HepG2 (cell line): ENCODE data around the gene CCDC88C. TPM values are rescaled to one million over a fixed set of nuclear protein-coding genes. Genes with fewer than 3 reads are reported as not detected.

Source experiments
- ATAC-seq: fragments of 200-7000 bp; cut with Tn5 transposase; 3 replicates; pipeline ENCODE4 v1.9.1; 2020; ENCODE audit warnings: mild to moderate bottlenecking, moderate library complexity
- BruUV-seq: library from RNA; stranded (reverse); fragments of 400-500 nt; replicated peaks from 2 replicates; lab custom pipeline; 2021; lab: Mats Ljungman, UMichigan
- CTCF ChIA-PET: fragments of 300-600 bp; formaldehyde crosslinking; extraction: SDS; loops from one replicate; lab custom pipeline; 2021; ENCODE audit warnings: low total read pairs, inconsistent platforms, low intra/inter-chr PET ratio; lab: Yijun Ruan, JAX
- POLR2A ChIA-PET: fragments of 350-600 bp; sonication (Branson Sonifier 250); formaldehyde crosslinking; loops from one replicate; lab custom pipeline; 2020; ENCODE audit warnings: antibody characterized with exemption, inconsistent platforms; lab: Yijun Ruan, JAX
- DNase-seq: peaks from one replicate; pipeline ENCODE4 v3.0.0-alpha.2; 2015; ENCODE audit warnings: low spot score
- FAIRE-seq: peaks from 3 replicates; lab custom pipeline; 2011; peaks lifted over from hg19 to GRCh38; lab: Jason Lieb, UNC
- H2AFZ ChIP-seq: one replicate; pipeline ENCODE4 v1.6.1; 2011; ENCODE audit warnings: low read length, inconsistent platforms
- H3K27ac ChIP-seq: fragments of 300-600 bp; 3 replicates; pipeline ENCODE4 v1.8.0; 2011; ENCODE audit warnings: mixed run types, mild to moderate bottlenecking, mixed read lengths, low read length, inconsistent platforms; ENCODE audit not compliant: insufficient read depth; ENCODE audit errors: extremely low read length
- H3K27me3 ChIP-seq, 2 experiments: fragments of 200-600 bp in 1 of 2; 2 replicates in 1 of 2; 3 replicates in 1 of 2; pipeline versions ENCODE4 v1.6.0 to v1.8.0; 2011; ENCODE audit warnings: low read length in 2 of 2, mild to moderate bottlenecking in 2 of 2, moderate library complexity in 2 of 2, inconsistent platforms in 1 of 2; ENCODE audit not compliant: insufficient read depth in 2 of 2, control insufficient read depth in 1 of 2
- H3K36me3 ChIP-seq, 2 experiments: fragments of 200-600 bp in 1 of 2; replicated peaks in 1 of 2; 2 replicates in 1 of 2; 3 replicates in 1 of 2; pipeline versions ENCODE4 v1.5.1 to v1.8.0; 2011; ENCODE audit warnings: low read length in 2 of 2, inconsistent platforms in 1 of 2; ENCODE audit not compliant: insufficient read depth in 2 of 2, control insufficient read depth in 1 of 2
- H3K4me1 ChIP-seq: 2 replicates; pipeline ENCODE4 v1.5.1; 2012; ENCODE audit warnings: low read length, inconsistent platforms; ENCODE audit not compliant: insufficient read depth
- H3K4me2 ChIP-seq: 2 replicates; pipeline ENCODE4 v1.6.0; 2011; ENCODE audit warnings: low read depth, low read length, inconsistent platforms
- H3K4me3 ChIP-seq, 3 experiments: fragments of 200-600 bp in 1 of 3; sonication (generic), shearing (Covaris generic) in 1 of 3; replicated peaks in 1 of 3; 2 replicates each; pipeline ENCODE4 v1.5.1; 2011 to 2016; ENCODE audit warnings: low read length in 3 of 3, inconsistent platforms in 2 of 3, low read depth in 2 of 3, mild to moderate bottlenecking in 2 of 3, control low read depth in 1 of 3, mixed read lengths in 1 of 3; ENCODE audit not compliant: insufficient read depth in 1 of 3
- H3K79me2 ChIP-seq: one replicate; pipeline ENCODE4 v1.6.1; 2011; ENCODE audit warnings: low read length, inconsistent platforms; ENCODE audit not compliant: insufficient read depth
- H3K9ac ChIP-seq: 2 replicates; pipeline ENCODE4 v1.6.0; 2011; ENCODE audit warnings: mild to moderate bottlenecking, low read depth, low read length, inconsistent platforms; ENCODE audit not compliant: insufficient read depth
- H3K9me3 ChIP-seq: 2 replicates; pipeline ENCODE4 v1.5.1; 2012; ENCODE audit warnings: mild to moderate bottlenecking, low read length
- H4K20me1 ChIP-seq: 2 replicates; pipeline ENCODE4 v1.6.0; 2011; ENCODE audit warnings: inconsistent platforms, mild to moderate bottlenecking, low read length, moderate library complexity; ENCODE audit not compliant: insufficient read depth
- CHCHD3 ChIP-seq: sonication (generic); formaldehyde crosslinking; IDR thresholded peaks from 2 replicates; pipeline ENCODE4 v1.8.0; 2022; ENCODE audit warnings: mild to moderate bottlenecking, missing genetic modification reagents, moderate library complexity
- FOXA1 ChIP-seq, 2 experiments: fragments of 450-650 bp in 1 of 2; sonication (generic) in 1 of 2; formaldehyde crosslinking in 1 of 2; IDR thresholded peaks; 2 replicates each; pipeline versions ENCODE4 v1.4.0 to v1.6.1; 2016 to 2020; ENCODE audit warnings: missing genetic modification reagents in 1 of 2
- HOXA7 ChIP-seq: sonication (generic); formaldehyde crosslinking; IDR thresholded peaks from 2 replicates; pipeline ENCODE4 v1.8.1; 2022; ENCODE audit warnings: mild to moderate bottlenecking, missing genetic modification reagents, moderate library complexity
- MYPOP ChIP-seq: sonication (generic); formaldehyde crosslinking; IDR thresholded peaks from 2 replicates; pipeline ENCODE4 v1.8.1; 2023; ENCODE audit warnings: mild to moderate bottlenecking, moderate library complexity, missing genetic modification reagents
- NCOR1 ChIP-seq: fragments of 200-600 bp; sonication (generic); IDR thresholded peaks from 2 replicates; pipeline ENCODE4 v1.7.0; 2017; ENCODE audit warnings: antibody characterized with exemption, low read length, borderline replicate concordance
- ONECUT2 ChIP-seq: sonication (generic); formaldehyde crosslinking; IDR thresholded peaks from 2 replicates; pipeline ENCODE4 v1.4.0; 2020; ENCODE audit warnings: missing genetic modification reagents
- PHF8 ChIP-seq: sonication (generic); formaldehyde crosslinking; IDR thresholded peaks from 2 replicates; pipeline ENCODE4 v1.5.0; 2020; ENCODE audit warnings: missing genetic modification reagents
- POLR2G ChIP-seq: fragments of 200-400 bp; formaldehyde crosslinking; IDR thresholded peaks from 2 replicates; pipeline ENCODE4 v1.6.1; 2018; ENCODE audit warnings: mild to moderate bottlenecking, low read depth, low read length, moderate library complexity
- PRPF4 ChIP-seq: fragments of 200-400 bp; formaldehyde crosslinking; IDR thresholded peaks from 2 replicates; pipeline ENCODE4 v1.6.1; 2016; ENCODE audit warnings: low read length, low read depth; ENCODE audit not compliant: poor library complexity, severe bottlenecking
- SALL1 ChIP-seq: sonication (generic); formaldehyde crosslinking; IDR thresholded peaks from 2 replicates; pipeline ENCODE4 v1.8.0; 2022; ENCODE audit warnings: mild to moderate bottlenecking, missing genetic modification reagents
- SMC3 ChIP-seq: IDR thresholded peaks from 2 replicates; pipeline ENCODE4 v1.6.1; 2011; ENCODE audit warnings: low read length, improper control_type of control experiment
- ZBTB7A ChIP-seq: sonication (generic); formaldehyde crosslinking; IDR thresholded peaks from 2 replicates; pipeline ENCODE4 v1.8.0; 2022; ENCODE audit warnings: mild to moderate bottlenecking, missing genetic modification reagents
- ZGPAT ChIP-seq: IDR thresholded peaks from 2 replicates; pipeline ENCODE4 v1.6.1; 2016; ENCODE audit warnings: mild to moderate bottlenecking
- ZNF264 ChIP-seq: sonication (generic); formaldehyde crosslinking; IDR thresholded peaks from 2 replicates; pipeline ENCODE4 v1.4.0; 2020; ENCODE audit warnings: missing genetic modification reagents
- ZNF335 ChIP-seq: sonication (generic); formaldehyde crosslinking; IDR thresholded peaks from 2 replicates; pipeline ENCODE4 v1.4.0; 2020; ENCODE audit warnings: missing genetic modification reagents
- ZNF430 ChIP-seq: sonication (generic); formaldehyde crosslinking; IDR thresholded peaks from 2 replicates; pipeline ENCODE4 v1.9.0; 2021; ENCODE audit warnings: mild to moderate bottlenecking, missing genetic modification reagents
- ZNF446 ChIP-seq: sonication (generic); formaldehyde crosslinking; IDR thresholded peaks from 2 replicates; pipeline ENCODE4 v1.5.0; 2020; ENCODE audit warnings: mild to moderate bottlenecking, missing genetic modification reagents
- ZNF564 ChIP-seq: sonication (generic); formaldehyde crosslinking; IDR thresholded peaks from 2 replicates; pipeline ENCODE4 v1.8.1; 2023; ENCODE audit warnings: mild to moderate bottlenecking, missing genetic modification reagents
- WGBS: methylation state at CpG from one replicate; pipeline ENCODE4 v1.1.6; 2017; ENCODE audit warnings: low lambda C conversion rate; 5-methylcytosine and 5-hydroxymethylcytosine counted together
- in situ Hi-C: cut with HindIII; loops from 2 replicates; pipeline ENCODE4 v1.10.0; 2017; ENCODE audit warnings: low pct_unique_long_range_greater_than_20kb; ENCODE audit not compliant: extremely low pct_ligation_motif_present
- intact Hi-C: fragments of 100-400 bp; cut with micrococcal nuclease; formaldehyde crosslinking; loops from one replicate; pipeline ENCODE4 v1.10.0; 2022; ENCODE audit not compliant: unreplicated experiment
- polyA plus RNA-seq, 8 experiments: library from polyadenylated mRNA; depleted of rRNA in 3 of 8; stranded (reverse) in 7 of 8; unstranded in 1 of 8; fragments of >200 nt; fragmentation: Illumina TruSeq in 4 of 8; extraction: Trizol in 4 of 8; gene quantifications; 2 replicates each; pipeline versions ENCODE4 v1.2.1 to v1.2.3, GENCODE V29; 2011 to 2016; ENCODE audit warnings: low read depth in 4 of 8, missing spikeins in 1 of 8, mixed read lengths in 1 of 8; ENCODE audit not compliant: insufficient read depth in 1 of 8
- total RNA-seq, 5 experiments: library from RNA; depleted of rRNA; stranded (reverse); fragments of >200 nt; fragmentation: Illumina TruSeq; extraction: Trizol; gene quantifications; 2 replicates each; pipeline ENCODE4 v1.2.3, GENCODE V29; 2016; ENCODE audit warnings: low read depth in 1 of 5
- TF ChIP-seq, protein P1 (sequence below): IDR thresholded peaks from 2 replicates; pipeline ENCODE4 v1.6.1; 2016; ENCODE audit warnings: low read depth

Gene CCDC88C
- total and polyA plus RNA-seq, 2 of the 13 experiments (the other 11 are each of a cell fraction or from before 2014, with no cell fraction given) = 3.6 to 11.7 TPM

GRCh38 chr14:91249841-91250616, 167.6 kb downstream of the CCDC88C start (continued):
- no peak for TF ChIP-seq NCOR1
- TF ChIP-seq PHF8 (CRISPR knock-in tag) = no peak
- no peak for TF ChIP-seq SMC3
- TF ChIP-seq PRPF4 = no peak
- no peak for TF ChIP-seq ZBTB7A (CRISPR knock-in tag)
- TF ChIP-seq, all 625 proteins: peak for 4

- H3K4me3 ChIP-seq = no peak overlapping the region
- H3K79me2 ChIP-seq = no peaks in the 10 kb centered on the region
- FAIRE-seq (no peak), DNase-seq (no peak), ATAC-seq (no peak)
- no peaks in the 10 kb centered on the region for H4K20me1 ChIP-seq
- no TSS peak for BruUV-seq
- WGBS = 72% methylated on average over 8 of the region's 15 CpGs
- H3K9ac ChIP-seq = no peak overlapping the region
- H3K27ac ChIP-seq = no peak overlapping the region
- CTCF ChIA-PET = no interaction called here
- H3K4me1 ChIP-seq = peaks cover 13% of the 10 kb centered on the region
- H3K9me3 ChIP-seq = no peaks in the 10 kb centered on the region
- no peak overlapping the region for H3K4me2 ChIP-seq
- H3K27me3 ChIP-seq = peaks cover 1 to 13% of the 10 kb centered on the region in 2 experiments; a peak in 4 of 5 replicates
- intact Hi-C loops = no loop called here
- H3K36me3 ChIP-seq = no peaks in the 10 kb centered on the region
- POLR2A ChIA-PET = no interaction called here
- in situ Hi-C loops = no loop called here
- H2AFZ ChIP-seq = no peak overlapping the region
- TF ChIP-seq HOXA7 (no peak), CHCHD3 (CRISPR knock-in tag) (no peak), ZNF264 (CRISPR knock-in tag) (no peak), ONECUT2 (CRISPR knock-in tag) (no peak), FOXA1 (IDR thresholded peaks at IDR 0.05) (no peak), FOXA1 (CRISPR knock-in tag; IDR thresholded peaks at IDR 0.05) (no peak), ZNF430 (no peak), MYPOP (CRISPR knock-in tag) (no peak), ZGPAT (CRISPR knock-in tag) (no peak), SALL1 (no peak), POLR2G (no peak), ZNF446 (no peak), ZNF335 (CRISPR knock-in tag) (no peak), ZNF564 (CRISPR knock-in tag) (no peak)
- TF ChIP-seq, protein P1, sequence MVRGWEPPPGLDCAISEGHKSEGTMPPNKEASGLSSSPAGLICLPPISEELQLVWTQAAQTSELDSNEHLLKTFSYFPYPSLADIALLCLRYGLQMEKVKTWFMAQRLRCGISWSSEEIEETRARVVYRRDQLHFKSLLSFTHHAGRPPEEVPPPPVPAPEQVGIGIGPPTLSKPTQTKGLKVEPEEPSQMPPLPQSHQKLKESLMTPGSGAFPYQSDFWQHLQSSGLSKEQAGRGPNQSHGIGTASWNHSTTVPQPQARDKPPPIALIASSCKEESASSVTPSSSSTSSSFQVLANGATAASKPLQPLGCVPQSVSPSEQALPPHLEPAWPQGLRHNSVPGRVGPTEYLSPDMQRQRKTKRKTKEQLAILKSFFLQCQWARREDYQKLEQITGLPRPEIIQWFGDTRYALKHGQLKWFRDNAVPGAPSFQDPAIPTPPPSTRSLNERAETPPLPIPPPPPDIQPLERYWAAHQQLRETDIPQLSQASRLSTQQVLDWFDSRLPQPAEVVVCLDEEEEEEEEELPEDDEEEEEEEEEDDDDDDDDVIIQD (CRISPR knock-in tag) = no peak
Observed at GRCh38 chr14:91246051-91246852, 171.4 kb downstream of the CCDC88C start.
